ENCODE measurements around the gene RPS18.

GRCh38 chr6:33278392-33278741 lies 6.5 kb downstream of the RPS18 start:
- no peak for TF ChIP-seq CTCF (IDR thresholded peaks at IDR 0.05)
- TF ChIP-seq POLR2A (IDR thresholded peaks at IDR 0.05) = no peak
